Brain pericyte (primary cell): Measurements from ENCODE around the gene MGAM2.

ENCODE experiments used
- DNase-seq: peaks from one replicate; pipeline ENCODE4 v3.0.0-alpha.2; 2012; ENCODE audit warnings: low read depth, low spot score

The MGAM2 gene

GRCh38 chr7:142263598-142264380 lies 152.3 kb downstream of the MGAM2 start:
- no peak for DNase-seq
